Tibial artery (tissue), 4 donors: ENCODE measurements around the gene TNPO1.

ENCODE experiments used
- DNase-seq, 2 donors: peaks; one replicate each; pipeline ENCODE4 v3.0.0-alpha.2; 2019
- H3K27ac ChIP-seq, 2 donors: fragments of 200-600 bp; sonication (generic) in 1 of 2; 1 replicate in 1 of 2; 2 replicates in 1 of 2; pipeline ENCODE4 v1.5.1; 2018 to 2019; ENCODE audit warnings: mild to moderate bottlenecking in 1 of 2
- H3K27me3 ChIP-seq, 2 donors: fragments of 200-600 bp; sonication (generic) in 1 of 2; one replicate each; pipeline versions ENCODE4 v1.5.1 to v1.6.0; 2016 to 2019
- H3K36me3 ChIP-seq, 3 donors: fragments of 200-600 bp; sonication (generic) in 2 of 3; one replicate each; pipeline ENCODE4 v1.5.1; 2016 to 2019; ENCODE audit warnings: mild to moderate bottlenecking in 2 of 3
- H3K4me1 ChIP-seq, 4 donors: fragments of 200-600 bp; sonication (generic) in 2 of 4; 1 replicate in 3 of 4; 2 replicates in 1 of 4; pipeline ENCODE4 v1.5.1; 2016 to 2019
- H3K4me3 ChIP-seq, 2 donors: fragments of 200-600 bp; sonication (generic) in 1 of 2; 1 replicate in 1 of 2; 2 replicates in 1 of 2; pipeline ENCODE4 v1.5.1; 2018 to 2019; ENCODE audit warnings: mild to moderate bottlenecking in 2 of 2
- H3K9me3 ChIP-seq, 3 donors: fragments of 200-600 bp; sonication (generic) in 1 of 3; one replicate each; pipeline ENCODE4 v1.5.1; 2016 to 2019
- CTCF ChIP-seq, 2 experiments: fragments of 200-600 bp in 1 of 2; fragments of 450-650 bp in 1 of 2; IDR thresholded peaks; one replicate each; pipeline ENCODE4 v1.5.1; 2017 to 2019; ENCODE audit warnings: antibody characterized with exemption in 2 of 2, mild to moderate bottlenecking in 1 of 2, moderate library complexity in 1 of 2
- intact Hi-C: fragments of 100-400 bp; cut with DNase I; formaldehyde crosslinking; loops from one replicate; pipeline ENCODE4 v1.15.0; 2023; ENCODE audit warnings: low total_unique reads

Gene TNPO1

DNA sequence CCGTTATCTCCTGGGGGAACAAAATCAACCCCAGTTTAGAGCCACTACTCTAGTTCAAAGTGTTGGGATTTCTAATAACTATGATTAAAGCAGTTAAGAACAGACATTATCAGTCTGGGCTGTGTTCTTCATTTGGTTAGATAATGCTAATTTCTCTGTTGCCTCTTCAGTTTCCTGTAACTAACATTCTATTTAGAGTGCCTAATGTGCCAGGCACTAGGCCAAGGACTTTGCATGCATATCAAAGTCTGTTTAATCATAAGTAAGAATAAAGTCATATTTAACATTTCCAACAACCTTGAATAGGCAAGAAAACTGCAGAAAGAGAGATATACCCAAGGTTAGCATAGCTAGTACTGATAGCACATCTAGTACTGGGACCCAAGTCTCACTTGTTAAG is 68.4 kb downstream of the TNPO1 start:
- no peak for DNase-seq
- Histone ChIP-seq H3K27me3 (no peaks in the 10 kb centered on the region), H3K4me3 (no peak overlapping the region), H3K27ac (no peak overlapping the region), H3K36me3 (peaks cover 55 to 97% (median 70%) of the 10 kb centered on the region in 3 donors), H3K9me3 (no peaks in the 10 kb centered on the region), H3K4me1 (no peaks in the 10 kb centered on the region)
- TF ChIP-seq CTCF (IDR thresholded peaks at IDR 0.05) = no peak
- intact Hi-C loops = no loop called here

- Histone ChIP-seq H3K27me3 (no peaks in the 10 kb centered on the region), H3K4me1 (no peaks in the 10 kb centered on the region), H3K27ac (no peak overlapping the region), H3K4me3 (no peak overlapping the region), H3K9me3 (no peaks in the 10 kb centered on the region), H3K36me3 (peaks cover 64 to 99% (median 76%) of the 10 kb centered on the region in 3 donors)
- no peak for TF ChIP-seq CTCF (IDR thresholded peaks at IDR 0.05)
- no peak for DNase-seq
- intact Hi-C loops = no loop called here
Observed at GRCh38 chr5:72885824-72886223, 69.4 kb downstream of the TNPO1 start.

DNA sequence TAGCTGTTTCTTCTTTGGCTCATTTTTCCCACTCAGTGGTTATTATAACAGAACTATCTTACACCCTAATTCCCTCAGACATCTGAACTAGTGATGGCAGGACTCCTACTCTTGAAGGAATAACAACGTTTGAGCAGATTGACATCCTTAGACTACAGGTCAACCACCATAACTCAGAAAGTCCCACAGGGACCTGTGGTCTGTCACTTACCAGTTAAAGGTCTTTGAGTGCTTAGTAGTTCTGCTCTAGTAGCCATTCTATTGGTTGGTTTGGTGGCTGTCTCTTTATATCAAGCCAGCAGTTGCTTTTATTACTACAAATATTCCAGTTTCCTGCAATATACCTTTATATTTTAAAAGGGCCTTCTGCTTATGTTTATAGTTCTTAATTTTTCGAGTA is 72.1 kb downstream of the TNPO1 start:
- Histone ChIP-seq H3K27ac (no peak overlapping the region), H3K27me3 (no peaks in the 10 kb centered on the region), H3K4me1 (no peaks in the 10 kb centered on the region), H3K9me3 (no peaks in the 10 kb centered on the region), H3K4me3 (no peak overlapping the region), H3K36me3 (peaks cover 74 to 99% (median 86%) of the 10 kb centered on the region in 3 donors)
- intact Hi-C loops = no loop called here
- no peak for TF ChIP-seq CTCF (IDR thresholded peaks at IDR 0.05)
- DNase-seq = no peak

- peaks cover 74 to 99% (median 86%) of the 10 kb centered on the region in 3 donors for H3K36me3 ChIP-seq
- no peak overlapping the region for H3K27ac ChIP-seq
- no peaks in the 10 kb centered on the region for H3K27me3 ChIP-seq
- TF ChIP-seq CTCF (IDR thresholded peaks at IDR 0.05) = no peak
- intact Hi-C loops = no loop called here
- no peaks in the 10 kb centered on the region for H3K9me3 ChIP-seq
- DNase-seq = no peak
- H3K4me3 ChIP-seq = no peak overlapping the region
- no peaks in the 10 kb centered on the region for H3K4me1 ChIP-seq
Observed at GRCh38 chr5:72889324-72889723, 72.9 kb downstream of the TNPO1 start.

DNA sequence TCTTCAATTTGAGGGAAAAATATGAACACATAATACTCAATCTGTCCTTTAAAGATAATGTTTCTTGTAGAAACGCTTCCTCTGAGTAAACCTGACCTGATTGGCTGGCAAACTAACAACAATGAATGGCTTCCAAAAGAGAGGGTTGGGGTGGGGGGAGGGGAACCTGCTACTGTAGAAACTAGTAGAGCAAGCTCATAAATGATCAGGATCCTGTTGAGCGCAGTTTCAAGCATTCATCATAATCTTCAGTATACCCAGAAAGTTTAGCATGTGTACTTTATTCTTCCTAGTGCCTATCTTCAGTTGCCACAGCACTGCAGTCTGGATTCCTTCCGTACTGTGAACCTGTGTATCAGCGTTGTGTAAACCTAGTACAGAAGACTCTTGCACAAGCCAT is 76.4 kb downstream of the TNPO1 start:
- no peak for DNase-seq
- Histone ChIP-seq H3K36me3 (peaks cover 76 to 90% (median 81%) of the 10 kb centered on the region in 3 donors), H3K27ac (no peak overlapping the region), H3K4me3 (no peak overlapping the region), H3K27me3 (no peaks in the 10 kb centered on the region), H3K9me3 (no peaks in the 10 kb centered on the region), H3K4me1 (no peaks in the 10 kb centered on the region)
- intact Hi-C loops = no loop called here
- no peak for TF ChIP-seq CTCF (IDR thresholded peaks at IDR 0.05)

GRCh38 chr5:72895758-72896157 is 79.3 kb downstream of the TNPO1 start:
- H3K4me3 ChIP-seq = no peak overlapping the region
- no peak for DNase-seq
- no peaks in the 10 kb centered on the region for H3K27me3 ChIP-seq
- intact Hi-C loops = no loop called here
- H3K9me3 ChIP-seq = no peaks in the 10 kb centered on the region
- TF ChIP-seq CTCF (IDR thresholded peaks at IDR 0.05) = no peak
- H3K36me3 ChIP-seq = peaks cover 61 to 69% (median 61%) of the 10 kb centered on the region in 3 donors
- H3K27ac ChIP-seq = no peak overlapping the region
- H3K4me1 ChIP-seq = no peaks in the 10 kb centered on the region
